DND-41 (cell line): ENCODE measurements around the gene EMCN.
"Not testable (repeated sequence)": the region's sequence is repeated elsewhere in the genome, so short reads cannot be mapped to it uniquely, and the experiment has no call there.

Experiments used
- ATAC-seq: fragments of 200-7000 bp; cut with Tn5 transposase; 3 replicates; pipeline ENCODE4 v1.9.1; 2021; ENCODE audit warnings: low read depth; ENCODE audit not compliant: insufficient read depth
- DNase-seq: peaks from one replicate; pipeline ENCODE4 v3.0.0-alpha.2; 2020
- H2AFZ ChIP-seq: 2 replicates; pipeline ENCODE4 v1.6.0; 2012; ENCODE audit warnings: low read depth, low read length
- H3K27ac ChIP-seq: 2 replicates; pipeline ENCODE4 v1.5.1; 2012; ENCODE audit warnings: low read length, inconsistent platforms
- H3K27me3 ChIP-seq: fragments of 200-600 bp; sonication (generic); 2 replicates; pipeline ENCODE4 v1.6.0; 2012; ENCODE audit warnings: low read length, mild to moderate bottlenecking, inconsistent platforms; ENCODE audit not compliant: insufficient read depth, poor library complexity
- H3K36me3 ChIP-seq: 2 replicates; pipeline ENCODE4 v1.5.1; 2012; ENCODE audit warnings: low read length, inconsistent platforms; ENCODE audit not compliant: insufficient read depth
- H3K4me1 ChIP-seq: 2 replicates; pipeline ENCODE4 v1.5.1; 2012; ENCODE audit warnings: mild to moderate bottlenecking, low read length; ENCODE audit not compliant: insufficient read depth
- H3K4me2 ChIP-seq: 2 replicates; pipeline ENCODE4 v1.6.0; 2012; ENCODE audit warnings: mild to moderate bottlenecking, moderate library complexity, low read length, inconsistent platforms; ENCODE audit not compliant: insufficient read depth
- H3K4me3 ChIP-seq, 2 experiments: fragments of 200-600 bp in 1 of 2; shearing (Covaris generic) in 1 of 2; 2 replicates each; pipeline ENCODE4 v1.5.1; 2012 to 2016; ENCODE audit warnings: inconsistent platforms in 2 of 2, low read length in 2 of 2, mild to moderate bottlenecking in 2 of 2, low read depth in 1 of 2, moderate library complexity in 1 of 2
- H3K79me2 ChIP-seq: 2 replicates; pipeline ENCODE4 v1.6.0; 2012; ENCODE audit warnings: low read length, inconsistent platforms; ENCODE audit not compliant: insufficient read depth
- H3K9ac ChIP-seq: 2 replicates; pipeline ENCODE4 v1.6.0; 2012; ENCODE audit warnings: low read depth, mild to moderate bottlenecking, inconsistent platforms, low read length, moderate library complexity
- H3K9me3 ChIP-seq: 2 replicates; pipeline ENCODE4 v1.5.1; 2012; ENCODE audit warnings: low read length, moderate library complexity, mild to moderate bottlenecking, inconsistent platforms; ENCODE audit not compliant: insufficient read depth, severe bottlenecking
- H4K20me1 ChIP-seq: 2 replicates; pipeline ENCODE4 v1.6.0; 2012; ENCODE audit warnings: low read length; ENCODE audit not compliant: insufficient read depth
- EZH2 ChIP-seq: IDR thresholded peaks from 3 replicates; pipeline ENCODE4 v1.6.1; 2012; ENCODE audit warnings: borderline replicate concordance, low read depth, mild to moderate bottlenecking, moderate library complexity, low read length, inconsistent platforms; ENCODE audit not compliant: severe bottlenecking
- TF ChIP-seq, protein P1 (sequence below): IDR thresholded peaks from 2 replicates; pipeline ENCODE4 v1.5.1; 2012; ENCODE audit warnings: borderline replicate concordance, low read length, moderate library complexity, mild to moderate bottlenecking; ENCODE audit not compliant: poor library complexity, severe bottlenecking; ENCODE audit errors: extremely low read depth

EMCN gene

DNA sequence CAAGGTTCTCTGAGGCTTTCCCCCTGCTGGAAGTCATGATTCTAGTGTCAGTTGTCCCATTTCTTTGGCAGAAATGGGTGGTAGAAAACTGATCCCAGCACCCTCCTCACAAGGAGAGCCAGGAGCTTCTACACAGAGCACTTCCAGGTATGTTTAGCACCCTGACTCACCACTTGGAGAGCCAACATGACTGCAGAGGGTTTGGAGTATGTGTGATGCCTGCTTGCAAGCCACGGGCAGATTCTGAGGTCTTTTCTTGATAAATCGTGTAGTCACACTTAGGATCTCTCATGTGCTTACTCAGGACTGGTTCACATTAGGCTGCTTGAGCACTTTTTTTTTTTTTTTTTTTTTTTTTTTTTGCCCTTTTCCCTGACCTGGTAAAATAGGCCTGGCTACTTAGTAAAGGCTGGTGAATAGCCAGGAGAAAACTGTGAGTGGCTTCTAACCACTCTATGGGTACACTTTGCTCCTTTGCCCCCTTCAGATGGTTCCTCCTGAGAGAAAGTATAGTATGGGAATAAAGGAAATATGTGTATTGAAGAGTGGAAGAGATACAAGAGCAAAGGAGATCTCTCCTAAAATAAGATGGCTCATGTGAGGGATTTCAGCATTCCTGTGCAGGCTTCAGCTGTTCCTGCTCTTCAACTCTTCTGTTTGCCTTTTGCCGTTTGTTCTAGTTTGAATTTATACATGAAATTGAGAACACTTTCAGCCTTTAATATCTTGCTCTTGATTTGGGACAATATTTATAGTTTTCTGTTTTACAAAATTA, 103.6 kb downstream of the EMCN start:
- H4K20me1 ChIP-seq = no peaks in the 10 kb centered on the region
- no peak overlapping the region for H3K4me2 ChIP-seq
- H3K9me3 ChIP-seq = no peaks in the 10 kb centered on the region
- no peaks in the 10 kb centered on the region for H3K36me3 ChIP-seq
- no peak for TF ChIP-seq EZH2
- H3K79me2 ChIP-seq = no peaks in the 10 kb centered on the region
- H3K27ac ChIP-seq = no peak overlapping the region
- H3K9ac ChIP-seq = no peak overlapping the region
- DNase-seq = no peak
- ATAC-seq = no peak
- H3K4me3 ChIP-seq = no peak overlapping the region
- H3K27me3 ChIP-seq = no peaks in the 10 kb centered on the region
- H3K4me1 ChIP-seq = no peaks in the 10 kb centered on the region
- no peak overlapping the region for H2AFZ ChIP-seq

DNA sequence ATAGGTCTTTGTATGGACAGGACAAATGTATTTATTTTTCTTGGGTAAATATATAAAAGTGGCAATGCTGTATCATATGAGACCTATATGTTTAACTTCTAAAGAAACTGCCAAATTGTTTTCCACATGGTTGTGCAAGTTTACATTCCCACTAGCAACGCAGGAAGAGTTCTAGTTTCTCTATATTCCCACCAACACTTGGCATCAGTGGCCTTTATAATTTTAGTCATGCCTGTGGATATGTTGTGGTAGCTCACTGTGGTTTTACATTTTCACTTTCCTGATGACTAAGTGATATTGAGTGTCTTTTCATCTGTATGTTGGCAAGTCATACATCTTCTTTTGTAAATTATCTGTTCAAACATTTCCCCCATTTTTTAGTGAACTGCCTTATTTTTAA, 126.0 kb downstream of the EMCN start:
- no peak overlapping the region for H3K27ac ChIP-seq
- peak; percentile 81 for ATAC-seq
- H2AFZ ChIP-seq = no peak overlapping the region
- H3K9me3 ChIP-seq = no peaks in the 10 kb centered on the region
- TF ChIP-seq, protein P1, sequence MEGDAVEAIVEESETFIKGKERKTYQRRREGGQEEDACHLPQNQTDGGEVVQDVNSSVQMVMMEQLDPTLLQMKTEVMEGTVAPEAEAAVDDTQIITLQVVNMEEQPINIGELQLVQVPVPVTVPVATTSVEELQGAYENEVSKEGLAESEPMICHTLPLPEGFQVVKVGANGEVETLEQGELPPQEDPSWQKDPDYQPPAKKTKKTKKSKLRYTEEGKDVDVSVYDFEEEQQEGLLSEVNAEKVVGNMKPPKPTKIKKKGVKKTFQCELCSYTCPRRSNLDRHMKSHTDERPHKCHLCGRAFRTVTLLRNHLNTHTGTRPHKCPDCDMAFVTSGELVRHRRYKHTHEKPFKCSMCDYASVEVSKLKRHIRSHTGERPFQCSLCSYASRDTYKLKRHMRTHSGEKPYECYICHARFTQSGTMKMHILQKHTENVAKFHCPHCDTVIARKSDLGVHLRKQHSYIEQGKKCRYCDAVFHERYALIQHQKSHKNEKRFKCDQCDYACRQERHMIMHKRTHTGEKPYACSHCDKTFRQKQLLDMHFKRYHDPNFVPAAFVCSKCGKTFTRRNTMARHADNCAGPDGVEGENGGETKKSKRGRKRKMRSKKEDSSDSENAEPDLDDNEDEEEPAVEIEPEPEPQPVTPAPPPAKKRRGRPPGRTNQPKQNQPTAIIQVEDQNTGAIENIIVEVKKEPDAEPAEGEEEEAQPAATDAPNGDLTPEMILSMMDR = no peak
- no peak for TF ChIP-seq EZH2
- DNase-seq = no peak
- no peaks in the 10 kb centered on the region for H3K79me2 ChIP-seq
- H3K36me3 ChIP-seq = no peaks in the 10 kb centered on the region
- H3K4me3 ChIP-seq = no peak overlapping the region
- H3K4me2 ChIP-seq = no peak overlapping the region
- no peaks in the 10 kb centered on the region for H3K27me3 ChIP-seq
- H3K9ac ChIP-seq = no peak overlapping the region
- H3K4me1 ChIP-seq = no peaks in the 10 kb centered on the region
- no peaks in the 10 kb centered on the region for H4K20me1 ChIP-seq

DNA sequence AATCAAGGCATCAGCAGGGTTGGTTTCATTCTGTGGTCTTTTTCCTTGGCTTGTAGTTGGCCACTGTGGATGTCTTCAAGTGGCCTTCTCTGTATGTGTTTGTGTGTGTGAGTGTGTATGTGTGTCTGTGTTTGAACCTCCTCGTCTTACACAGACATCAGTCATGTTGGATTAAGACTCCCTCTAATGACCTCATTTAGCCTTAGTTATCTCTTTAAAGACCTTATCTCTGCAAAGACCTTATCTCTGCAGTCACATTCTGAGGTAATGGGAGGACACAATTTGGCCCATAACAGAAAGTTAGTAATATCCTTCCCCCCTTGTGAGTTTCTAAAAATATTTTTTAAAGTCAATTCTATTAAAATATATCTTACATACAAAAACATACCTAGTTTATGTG, 126.7 kb downstream of the EMCN start:
- ATAC-seq = no peak
- Histone ChIP-seq H3K27me3 (no peaks in the 10 kb centered on the region), H3K4me3 (no peak overlapping the region), H3K9ac (no peak overlapping the region), H3K4me2 (no peak overlapping the region), H3K9me3 (no peaks in the 10 kb centered on the region), H3K4me1 (no peaks in the 10 kb centered on the region), H3K79me2 (no peaks in the 10 kb centered on the region), H2AFZ (no peak overlapping the region), H4K20me1 (no peaks in the 10 kb centered on the region), H3K27ac (no peak overlapping the region), H3K36me3 (no peaks in the 10 kb centered on the region)
- no peak for DNase-seq
- no peak for TF ChIP-seq EZH2
- TF ChIP-seq, protein P1 = no peak

DNA sequence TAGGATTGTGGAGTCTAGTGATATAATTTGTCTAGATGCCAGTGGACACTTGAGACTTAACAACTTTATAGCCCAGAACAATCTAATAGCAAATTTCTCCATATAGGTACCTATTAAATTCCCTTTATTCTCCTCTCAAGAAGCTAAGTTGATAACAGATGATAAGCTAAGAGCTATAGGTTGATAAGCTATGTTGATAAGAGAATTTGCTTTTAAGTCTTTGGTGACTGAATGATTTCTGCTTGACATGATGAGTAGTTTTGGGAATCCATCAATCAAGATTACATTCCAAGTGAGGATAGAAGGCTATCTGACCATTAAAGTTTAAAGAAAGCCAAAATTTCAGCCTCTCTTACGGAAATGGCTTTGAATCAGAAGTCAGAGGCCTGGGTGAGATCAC, 131.6 kb downstream of the EMCN start:
- H3K9me3 ChIP-seq = no peaks in the 10 kb centered on the region
- DNase-seq = no peak
- no peak overlapping the region for H2AFZ ChIP-seq
- no peaks in the 10 kb centered on the region for H4K20me1 ChIP-seq
- ATAC-seq = no peak
- no peak overlapping the region for H3K4me2 ChIP-seq
- no peaks in the 10 kb centered on the region for H3K79me2 ChIP-seq
- TF ChIP-seq, protein P1 = no peak
- TF ChIP-seq EZH2 = no peak
- no peaks in the 10 kb centered on the region for H3K36me3 ChIP-seq
- H3K27ac ChIP-seq = no peak overlapping the region
- no peaks in the 10 kb centered on the region for H3K4me1 ChIP-seq
- no peaks in the 10 kb centered on the region for H3K27me3 ChIP-seq
- no peak overlapping the region for H3K9ac ChIP-seq
- no peak overlapping the region for H3K4me3 ChIP-seq

DNA sequence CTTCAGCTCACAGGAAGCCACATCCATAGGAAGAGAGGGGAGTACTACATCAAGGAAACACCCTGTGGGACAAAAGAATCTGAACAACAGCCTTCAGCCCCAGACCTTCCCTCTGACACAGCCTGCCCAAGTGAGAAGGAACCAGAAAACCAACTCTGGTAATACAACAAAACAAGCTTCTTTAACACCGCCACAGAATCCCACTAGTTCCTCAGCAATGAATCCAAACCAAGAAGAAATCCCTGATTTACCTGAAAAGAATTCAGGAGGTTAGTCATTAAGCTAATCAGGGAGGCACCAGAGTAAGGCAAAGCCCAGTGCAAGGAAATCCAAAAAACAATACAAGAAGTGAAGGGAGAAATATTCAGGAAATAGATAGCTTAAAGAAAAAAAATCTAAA, 137.4 kb downstream of the EMCN start:
- H3K9ac ChIP-seq, H3K27me3 ChIP-seq, H3K36me3 ChIP-seq, H3K4me1 ChIP-seq, H3K4me2 ChIP-seq, H3K27ac ChIP-seq, H2AFZ ChIP-seq, ATAC-seq, H4K20me1 ChIP-seq, H3K79me2 ChIP-seq, H3K9me3 ChIP-seq, DNase-seq, H3K4me3 ChIP-seq: not testable (repeated sequence)
